HEK293 (cell line): ENCODE measurements around the gene ENOSF1.
A peak's percentile ranks its signal among the peaks of the same experiment; 100 is the strongest.

Experiments used
- CTCF ChIA-PET: fragments of 350-600 bp; formaldehyde crosslinking; extraction: SDS; loops from one replicate; lab custom pipeline; 2021; ENCODE audit warnings: antibody characterized with exemption; lab: Yijun Ruan, JAX
- POLR2A ChIA-PET: fragments of 300-600 bp; formaldehyde crosslinking; extraction: SDS; loops from one replicate; lab custom pipeline; 2020; ENCODE audit warnings: antibody characterized with exemption, inconsistent platforms; lab: Yijun Ruan, JAX
- H3K27ac ChIP-seq: fragments of 200-500 bp; sonication (Bioruptor generic); 2 replicates; pipeline ENCODE4 v1.5.1; 2014; ENCODE audit warnings: low read depth, low read length, control low read depth, inconsistent platforms; ENCODE audit errors: extremely low read depth
- H3K36me3 ChIP-seq, 2 experiments: fragments of 200-500 bp in 1 of 2; sonication (Bioruptor generic) in 1 of 2; 1 replicate in 1 of 2; 2 replicates in 1 of 2; pipeline ENCODE4 v1.5.1; 2014 to 2017; ENCODE audit warnings: inconsistent platforms in 2 of 2, low read length in 2 of 2; ENCODE audit not compliant: control insufficient read depth in 2 of 2, insufficient read depth in 1 of 2
- H3K4me1 ChIP-seq: fragments of 200-500 bp; sonication (Bioruptor generic); 2 replicates; pipeline ENCODE4 v1.5.1; 2014; ENCODE audit warnings: mild to moderate bottlenecking, low read length, inconsistent platforms; ENCODE audit not compliant: control insufficient read depth, insufficient read depth
- H3K4me3 ChIP-seq: 2 replicates; pipeline ENCODE4 v1.5.1; 2011; ENCODE audit warnings: low read depth, mild to moderate bottlenecking, control low read depth, low read length, moderate library complexity
- H3K9me3 ChIP-seq: fragments of 200-500 bp; sonication (Bioruptor generic); 2 replicates; pipeline ENCODE4 v1.5.1; 2014; ENCODE audit warnings: low read depth, low read length, inconsistent platforms; ENCODE audit not compliant: control insufficient read depth, insufficient read depth
- GLIS2 ChIP-seq: fragments of 450-650 bp; formaldehyde crosslinking; IDR thresholded peaks from 2 replicates; pipeline ENCODE4 v1.5.1; 2016; ENCODE audit warnings: missing biosample characterization, missing genetic modification characterization
- SP7 ChIP-seq: fragments of 450-650 bp; formaldehyde crosslinking; IDR thresholded peaks from 2 replicates; pipeline ENCODE4 v1.5.1; 2016; ENCODE audit warnings: missing biosample characterization, missing genetic modification characterization
- ZBTB20 ChIP-seq: fragments of 450-650 bp; formaldehyde crosslinking; IDR thresholded peaks from 2 replicates; pipeline ENCODE4 v1.5.1; 2016; ENCODE audit warnings: missing biosample characterization, missing genetic modification characterization
- ZNF600 ChIP-seq: fragments of 450-650 bp; formaldehyde crosslinking; IDR thresholded peaks from 2 replicates; pipeline ENCODE4 v1.5.1; 2016; ENCODE audit warnings: missing biosample characterization, missing genetic modification characterization
- ZNF664 ChIP-seq: fragments of 450-650 bp; formaldehyde crosslinking; IDR thresholded peaks from 2 replicates; pipeline ENCODE4 v1.5.1; 2016; ENCODE audit warnings: missing biosample characterization, missing genetic modification characterization
- ZNF768 ChIP-seq: fragments of 450-650 bp; formaldehyde crosslinking; IDR thresholded peaks from 2 replicates; pipeline ENCODE4 v1.5.1; 2018; ENCODE audit warnings: missing biosample characterization, mild to moderate bottlenecking, missing genetic modification characterization
- ZSCAN16 ChIP-seq: fragments of 450-650 bp; formaldehyde crosslinking; IDR thresholded peaks from 2 replicates; pipeline ENCODE4 v1.5.1; 2016; ENCODE audit warnings: missing biosample characterization, missing genetic modification characterization
- TF ChIP-seq, protein P1 (sequence below): fragments of 450-650 bp; formaldehyde crosslinking; IDR thresholded peaks from 2 replicates; pipeline ENCODE4 v1.5.1; 2017; ENCODE audit warnings: missing biosample characterization, missing genetic modification characterization
- TF ChIP-seq, protein P2 (sequence below): fragments of 450-650 bp; formaldehyde crosslinking; IDR thresholded peaks from 2 replicates; pipeline ENCODE4 v1.5.1; 2016; ENCODE audit warnings: missing biosample characterization, missing genetic modification characterization
- TF ChIP-seq, protein P3 (sequence below): fragments of 450-650 bp; formaldehyde crosslinking; IDR thresholded peaks from 2 replicates; pipeline ENCODE4 v1.5.1; 2016; ENCODE audit warnings: missing biosample characterization, missing genetic modification characterization
- TF ChIP-seq, protein P4 (sequence below): fragments of 450-650 bp; formaldehyde crosslinking; IDR thresholded peaks from 2 replicates; pipeline ENCODE4 v1.5.1; 2016; ENCODE audit warnings: missing biosample characterization, missing genetic modification characterization

Gene ENOSF1

DNA sequence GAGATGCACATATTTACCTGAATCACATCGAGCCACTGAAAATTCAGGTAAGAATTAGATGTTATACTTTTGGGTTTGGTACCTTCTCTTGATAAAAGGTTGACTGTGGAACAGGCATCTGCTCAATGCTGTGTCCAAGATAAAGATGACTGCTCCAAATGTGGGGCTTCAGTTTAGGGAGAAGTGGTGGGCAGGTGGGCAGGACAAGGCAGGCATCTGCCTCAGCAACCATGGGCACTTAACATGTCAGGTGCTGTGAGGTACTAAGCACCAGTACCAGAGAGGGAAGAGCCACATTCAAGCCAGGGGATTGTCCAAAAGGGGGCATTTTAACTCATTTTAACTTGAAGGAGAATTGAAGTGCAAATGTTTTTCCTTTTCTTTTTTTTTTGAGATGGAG lies 41.0 kb downstream of the ENOSF1 start:
- ChIA-PET CTCF (interaction anchor here (0.9 to 1.0 kb wide), 4 partner anchors 8 to 74 kb away, joined by 3 to 6 read pairs (median 4); partner anchors contain the start of gene CLUL1), POLR2A (interaction anchor here (0.6 to 2.5 kb wide), 4 partner anchors 10 to 159 kb away, joined by 3 to 18 read pairs (median 4); partner anchors contain the start of gene TYMS)
- TF ChIP-seq ZNF768 (tag by site-specific recombination) (no peak), ZBTB20 (tag by site-specific recombination) (no peak), SP7 (tag by site-specific recombination) (no peak), ZSCAN16 (no peak), ZNF664 (no peak)
- TF ChIP-seq, protein P1, sequence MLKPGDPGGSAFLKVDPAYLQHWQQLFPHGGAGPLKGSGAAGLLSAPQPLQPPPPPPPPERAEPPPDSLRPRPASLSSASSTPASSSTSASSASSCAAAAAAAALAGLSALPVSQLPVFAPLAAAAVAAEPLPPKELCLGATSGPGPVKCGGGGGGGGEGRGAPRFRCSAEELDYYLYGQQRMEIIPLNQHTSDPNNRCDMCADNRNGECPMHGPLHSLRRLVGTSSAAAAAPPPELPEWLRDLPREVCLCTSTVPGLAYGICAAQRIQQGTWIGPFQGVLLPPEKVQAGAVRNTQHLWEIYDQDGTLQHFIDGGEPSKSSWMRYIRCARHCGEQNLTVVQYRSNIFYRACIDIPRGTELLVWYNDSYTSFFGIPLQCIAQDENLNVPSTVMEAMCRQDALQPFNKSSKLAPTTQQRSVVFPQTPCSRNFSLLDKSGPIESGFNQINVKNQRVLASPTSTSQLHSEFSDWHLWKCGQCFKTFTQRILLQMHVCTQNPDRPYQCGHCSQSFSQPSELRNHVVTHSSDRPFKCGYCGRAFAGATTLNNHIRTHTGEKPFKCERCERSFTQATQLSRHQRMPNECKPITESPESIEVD (tag by site-specific recombination) = no peak
- H3K27ac ChIP-seq = no peak overlapping the region
- no peak overlapping the region for H3K4me3 ChIP-seq
- H3K4me1 ChIP-seq = no peaks in the 10 kb centered on the region
- peaks cover 71 to 90% of the 10 kb centered on the region in 2 experiments for H3K36me3 ChIP-seq
- H3K9me3 ChIP-seq = no peaks in the 10 kb centered on the region

DNA sequence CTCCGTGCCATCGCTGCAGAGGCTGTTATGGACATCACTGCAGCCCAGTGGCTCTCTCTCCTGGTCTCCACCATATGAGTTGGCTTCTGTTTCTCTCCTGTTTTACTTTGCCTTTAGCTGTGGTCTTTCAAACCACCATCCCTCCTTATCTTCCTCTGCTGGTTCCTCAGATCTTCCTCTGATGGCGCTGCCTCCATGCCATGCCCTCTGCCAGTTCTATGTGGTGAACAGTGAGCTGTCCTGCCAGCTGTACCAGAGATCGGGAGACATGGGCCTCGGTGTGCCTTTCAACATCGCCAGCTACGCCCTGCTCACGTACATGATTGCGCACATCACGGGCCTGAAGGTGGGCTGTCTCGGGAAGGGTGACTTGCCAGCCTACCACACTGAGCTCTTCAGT lies 41.9 kb downstream of the ENOSF1 start:
- no peak overlapping the region for H3K27ac ChIP-seq
- TF ChIP-seq, protein P2, sequence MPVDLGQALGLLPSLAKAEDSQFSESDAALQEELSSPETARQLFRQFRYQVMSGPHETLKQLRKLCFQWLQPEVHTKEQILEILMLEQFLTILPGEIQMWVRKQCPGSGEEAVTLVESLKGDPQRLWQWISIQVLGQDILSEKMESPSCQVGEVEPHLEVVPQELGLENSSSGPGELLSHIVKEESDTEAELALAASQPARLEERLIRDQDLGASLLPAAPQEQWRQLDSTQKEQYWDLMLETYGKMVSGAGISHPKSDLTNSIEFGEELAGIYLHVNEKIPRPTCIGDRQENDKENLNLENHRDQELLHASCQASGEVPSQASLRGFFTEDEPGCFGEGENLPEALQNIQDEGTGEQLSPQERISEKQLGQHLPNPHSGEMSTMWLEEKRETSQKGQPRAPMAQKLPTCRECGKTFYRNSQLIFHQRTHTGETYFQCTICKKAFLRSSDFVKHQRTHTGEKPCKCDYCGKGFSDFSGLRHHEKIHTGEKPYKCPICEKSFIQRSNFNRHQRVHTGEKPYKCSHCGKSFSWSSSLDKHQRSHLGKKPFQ (tag by site-specific recombination) = no peak
- TF ChIP-seq GLIS2 (tag by site-specific recombination) (no peak), ZNF600 (0 out of 2 replicates have a peak, but pooled peaks have one; percentile 42)
- H3K36me3 ChIP-seq = peaks cover 71 to 87% of the 10 kb centered on the region in 2 experiments
- CTCF ChIA-PET = interaction anchor here (0.7 to 1.3 kb wide), 5 partner anchors 9 to 160 kb away, joined by 3 to 6 read pairs (median 3); partner anchors contain the start of gene CLUL1
- POLR2A ChIA-PET = interaction anchor here (0.6 to 2.5 kb wide), 5 partner anchors 9 to 160 kb away, joined by 3 to 18 read pairs (median 3); partner anchors contain the start of gene TYMS
- no peaks in the 10 kb centered on the region for H3K9me3 ChIP-seq
- H3K4me3 ChIP-seq = no peak overlapping the region
- no peaks in the 10 kb centered on the region for H3K4me1 ChIP-seq

DNA sequence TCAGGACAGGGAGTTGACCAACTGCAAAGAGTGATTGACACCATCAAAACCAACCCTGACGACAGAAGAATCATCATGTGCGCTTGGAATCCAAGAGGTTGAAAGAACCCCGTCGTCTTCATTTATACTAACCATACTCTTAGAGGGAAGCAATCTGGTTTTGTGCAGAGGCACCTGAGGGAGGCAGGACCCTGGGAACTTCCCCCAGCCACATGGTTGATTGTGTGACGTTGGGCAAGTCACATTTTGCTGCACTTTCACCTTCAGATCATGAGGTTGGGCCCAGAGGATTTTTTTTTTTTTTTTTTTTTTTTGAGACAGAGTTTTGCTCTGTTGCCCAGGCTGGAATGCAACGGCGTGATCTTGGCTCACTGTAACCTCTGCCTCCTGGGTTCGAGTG lies 43.4 kb downstream of the ENOSF1 start:
- no peak overlapping the region for H3K4me3 ChIP-seq
- H3K36me3 ChIP-seq = peaks cover 65 to 76% of the 10 kb centered on the region in 2 experiments
- no peak overlapping the region for H3K27ac ChIP-seq
- H3K9me3 ChIP-seq = no peaks in the 10 kb centered on the region
- TF ChIP-seq, protein P3, sequence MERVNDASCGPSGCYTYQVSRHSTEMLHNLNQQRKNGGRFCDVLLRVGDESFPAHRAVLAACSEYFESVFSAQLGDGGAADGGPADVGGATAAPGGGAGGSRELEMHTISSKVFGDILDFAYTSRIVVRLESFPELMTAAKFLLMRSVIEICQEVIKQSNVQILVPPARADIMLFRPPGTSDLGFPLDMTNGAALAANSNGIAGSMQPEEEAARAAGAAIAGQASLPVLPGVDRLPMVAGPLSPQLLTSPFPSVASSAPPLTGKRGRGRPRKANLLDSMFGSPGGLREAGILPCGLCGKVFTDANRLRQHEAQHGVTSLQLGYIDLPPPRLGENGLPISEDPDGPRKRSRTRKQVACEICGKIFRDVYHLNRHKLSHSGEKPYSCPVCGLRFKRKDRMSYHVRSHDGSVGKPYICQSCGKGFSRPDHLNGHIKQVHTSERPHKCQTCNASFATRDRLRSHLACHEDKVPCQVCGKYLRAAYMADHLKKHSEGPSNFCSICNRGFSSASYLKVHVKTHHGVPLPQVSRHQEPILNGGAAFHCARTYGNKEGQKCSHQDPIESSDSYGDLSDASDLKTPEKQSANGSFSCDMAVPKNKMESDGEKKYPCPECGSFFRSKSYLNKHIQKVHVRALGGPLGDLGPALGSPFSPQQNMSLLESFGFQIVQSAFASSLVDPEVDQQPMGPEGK (tag by site-specific recombination) = no peak
- TF ChIP-seq, protein P4, sequence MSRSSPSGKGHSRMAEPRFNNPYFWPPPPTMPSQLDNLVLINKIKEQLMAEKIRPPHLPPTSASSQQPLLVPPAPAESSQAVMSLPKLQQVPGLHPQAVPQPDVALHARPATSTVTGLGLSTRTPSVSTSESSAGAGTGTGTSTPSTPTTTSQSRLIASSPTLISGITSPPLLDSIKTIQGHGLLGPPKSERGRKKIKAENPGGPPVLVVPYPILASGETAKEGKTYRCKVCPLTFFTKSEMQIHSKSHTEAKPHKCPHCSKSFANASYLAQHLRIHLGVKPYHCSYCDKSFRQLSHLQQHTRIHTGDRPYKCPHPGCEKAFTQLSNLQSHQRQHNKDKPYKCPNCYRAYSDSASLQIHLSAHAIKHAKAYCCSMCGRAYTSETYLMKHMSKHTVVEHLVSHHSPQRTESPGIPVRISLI (tag by site-specific recombination) = 0 out of 2 replicates have a peak, but pooled peaks have one; percentile 21
- ChIA-PET POLR2A (interaction anchor here (0.7 to 1.4 kb wide), 2 partner anchors 11 to 15 kb away, joined by 7 read pairs; no protein-coding TSS in a partner anchor), CTCF (interaction anchor here (1.3 kb wide), 1 partner anchor 45 kb away, joined by 3 read pairs; no protein-coding TSS in a partner anchor)
- H3K4me1 ChIP-seq = no peaks in the 10 kb centered on the region
